Hepatocyte (in vitro differentiated cells): ENCODE data around the gene ZAP70. TPM values are rescaled to one million over a fixed set of nuclear protein-coding genes. Genes with fewer than 3 reads are reported as not detected.

Experiments used
- DNase-seq: peaks from one replicate; pipeline ENCODE4 v3.0.0-alpha.2; 2016; ENCODE audit warnings: low spot score
- H2AFZ ChIP-seq: fragments of 200-600 bp; sonication (generic); 2 replicates; pipeline ENCODE4 v1.6.0; 2016; ENCODE audit warnings: antibody characterized with exemption, mild to moderate bottlenecking
- H3K27ac ChIP-seq: fragments of 200-600 bp; sonication (generic); 2 replicates; pipeline ENCODE4 v1.5.1; 2016; ENCODE audit warnings: mild to moderate bottlenecking
- H3K27me3 ChIP-seq: fragments of 200-600 bp; sonication (generic); 2 replicates; pipeline ENCODE4 v1.6.1; 2016
- H3K36me3 ChIP-seq: fragments of 200-600 bp; sonication (generic); replicated peaks from 2 replicates; pipeline ENCODE4 v1.5.1; 2016; ENCODE audit warnings: low read depth; ENCODE audit not compliant: insufficient read depth
- H3K4me1 ChIP-seq: fragments of 200-600 bp; sonication (generic); 2 replicates; pipeline ENCODE4 v1.5.1; 2016; ENCODE audit warnings: mild to moderate bottlenecking, moderate library complexity; ENCODE audit not compliant: insufficient read depth
- H3K4me2 ChIP-seq: fragments of 200-600 bp; sonication (generic); 2 replicates; pipeline ENCODE4 v1.6.0; 2016
- H3K4me3 ChIP-seq: fragments of 200-600 bp; sonication (generic); 2 replicates; pipeline ENCODE4 v1.5.1; 2016; ENCODE audit warnings: mild to moderate bottlenecking
- H3K79me2 ChIP-seq: fragments of 200-600 bp; sonication (generic); 2 replicates; pipeline ENCODE4 v1.6.0; 2017; ENCODE audit warnings: mild to moderate bottlenecking
- H3K9me2 ChIP-seq: fragments of 200-600 bp; sonication (generic); replicated peaks from 2 replicates; pipeline ENCODE4 v1.6.0; 2017; ENCODE audit warnings: mild to moderate bottlenecking; ENCODE audit not compliant: insufficient read depth
- H3K9me3 ChIP-seq: fragments of 200-600 bp; sonication (generic); 2 replicates; pipeline ENCODE4 v1.5.1; 2016; ENCODE audit warnings: low read depth, mild to moderate bottlenecking
- H4K20me1 ChIP-seq: fragments of 200-600 bp; sonication (generic); 2 replicates; pipeline ENCODE4 v1.6.0; 2016; ENCODE audit warnings: mild to moderate bottlenecking; ENCODE audit not compliant: insufficient read depth, poor library complexity, severe bottlenecking
- CTCF ChIP-seq: fragments of 200-600 bp; sonication (generic); IDR thresholded peaks from 2 replicates; pipeline ENCODE4 v1.5.1; 2016; ENCODE audit warnings: antibody characterized with exemption, mild to moderate bottlenecking; ENCODE audit not compliant: poor library complexity
- EZH2 ChIP-seq: fragments of 200-600 bp; sonication (generic); IDR thresholded peaks from 2 replicates; pipeline ENCODE4 v1.6.1; 2016; ENCODE audit warnings: antibody characterized with exemption, mild to moderate bottlenecking, borderline replicate concordance
- EZH2phosphoT487 ChIP-seq: fragments of 200-600 bp; sonication (generic); IDR thresholded peaks from one replicate; pipeline ENCODE4 v1.6.1; 2018; ENCODE audit warnings: antibody characterized with exemption, mild to moderate bottlenecking, low read depth, moderate library complexity; ENCODE audit not compliant: unreplicated experiment, severe bottlenecking
- WGBS: methylation state at CpG from one replicate; pipeline ENCODE4 v1.1.6; 2016; ENCODE audit warnings: low lambda C conversion rate; ENCODE audit errors: missing lambda C conversion rate; 5-methylcytosine and 5-hydroxymethylcytosine counted together
- polyA plus RNA-seq: library from polyadenylated mRNA; unstranded; fragments of >200 nt; fragmentation: Nextera tagmentation; extraction: Ambion mirVana; gene quantifications from 2 replicates; pipeline ENCODE4 v1.2.1, GENCODE V29; 2016
- total RNA-seq: library from RNA; depleted of rRNA; stranded (reverse); fragments of >200 nt; gene quantifications from 2 replicates; pipeline ENCODE4 v1.2.3, GENCODE V29; 2014

ZAP70 gene
- total and polyA plus RNA-seq, 2 experiments from 2014 or later: 0.80 to 1.5 TPM

GRCh38 chr2:97722227-97722626 lies 8.9 kb downstream of the ZAP70 start:
- WGBS: 80% methylated on average over 6 of the region's 6 CpGs
- H3K4me1 ChIP-seq: no peaks in the 10 kb centered on the region
- H3K9me2 ChIP-seq: no peaks in the 10 kb centered on the region
- no peak for TF ChIP-seq EZH2
- no peak overlapping the region for H3K4me3 ChIP-seq
- no peak overlapping the region for H3K4me2 ChIP-seq
- DNase-seq: no peak
- H3K79me2 ChIP-seq: no peaks in the 10 kb centered on the region
- no peaks in the 10 kb centered on the region for H3K36me3 ChIP-seq
- H3K27me3 ChIP-seq: no peaks in the 10 kb centered on the region
- H2AFZ ChIP-seq: no peak overlapping the region
- H3K27ac ChIP-seq: no peak overlapping the region
- H3K9me3 ChIP-seq: no peaks in the 10 kb centered on the region
- H4K20me1 ChIP-seq: no peaks in the 10 kb centered on the region

- Histone ChIP-seq H3K36me3 (no peaks in the 10 kb centered on the region), H3K9me2 (no peaks in the 10 kb centered on the region), H3K27ac (no peak overlapping the region), H3K4me2 (no peak overlapping the region), H3K9me3 (no peaks in the 10 kb centered on the region), H3K27me3 (no peaks in the 10 kb centered on the region), H3K79me2 (no peaks in the 10 kb centered on the region), H3K4me1 (no peaks in the 10 kb centered on the region), H2AFZ (no peak overlapping the region), H3K4me3 (no peak overlapping the region), H4K20me1 (no peaks in the 10 kb centered on the region)
- WGBS: 97% methylated on average over 37 of the region's 37 CpGs
- TF ChIP-seq CTCF (no peak), EZH2phosphoT487 (no peak), EZH2 (no peak)
- DNase-seq: no peak
Measured at GRCh38 chr2:97723156-97724072, 10.0 kb downstream of the ZAP70 start.

GRCh38 chr2:97724073-97724410 lies 10.7 kb downstream of the ZAP70 start:
- WGBS: 96% methylated on average over 35 of the region's 41 CpGs
- Histone ChIP-seq H2AFZ (no peak overlapping the region), H3K9me3 (no peaks in the 10 kb centered on the region)

More at GRCh38 chr2:97724073-97724410, 10.7 kb downstream of the ZAP70 start:
- Histone ChIP-seq H3K4me3 (no peak overlapping the region), H4K20me1 (no peaks in the 10 kb centered on the region), H3K79me2 (no peaks in the 10 kb centered on the region), H3K36me3 (no peaks in the 10 kb centered on the region), H3K4me2 (no peak overlapping the region), H3K4me1 (no peaks in the 10 kb centered on the region), H3K27me3 (no peaks in the 10 kb centered on the region), H3K9me2 (no peaks in the 10 kb centered on the region), H3K27ac (no peak overlapping the region)
- no peak for DNase-seq
- TF ChIP-seq EZH2: no peak
- TF ChIP-seq EZH2phosphoT487: no peak
- TF ChIP-seq CTCF: no peak
